ENCODE data around the gene GNG7.

Gene GNG7

DNA sequence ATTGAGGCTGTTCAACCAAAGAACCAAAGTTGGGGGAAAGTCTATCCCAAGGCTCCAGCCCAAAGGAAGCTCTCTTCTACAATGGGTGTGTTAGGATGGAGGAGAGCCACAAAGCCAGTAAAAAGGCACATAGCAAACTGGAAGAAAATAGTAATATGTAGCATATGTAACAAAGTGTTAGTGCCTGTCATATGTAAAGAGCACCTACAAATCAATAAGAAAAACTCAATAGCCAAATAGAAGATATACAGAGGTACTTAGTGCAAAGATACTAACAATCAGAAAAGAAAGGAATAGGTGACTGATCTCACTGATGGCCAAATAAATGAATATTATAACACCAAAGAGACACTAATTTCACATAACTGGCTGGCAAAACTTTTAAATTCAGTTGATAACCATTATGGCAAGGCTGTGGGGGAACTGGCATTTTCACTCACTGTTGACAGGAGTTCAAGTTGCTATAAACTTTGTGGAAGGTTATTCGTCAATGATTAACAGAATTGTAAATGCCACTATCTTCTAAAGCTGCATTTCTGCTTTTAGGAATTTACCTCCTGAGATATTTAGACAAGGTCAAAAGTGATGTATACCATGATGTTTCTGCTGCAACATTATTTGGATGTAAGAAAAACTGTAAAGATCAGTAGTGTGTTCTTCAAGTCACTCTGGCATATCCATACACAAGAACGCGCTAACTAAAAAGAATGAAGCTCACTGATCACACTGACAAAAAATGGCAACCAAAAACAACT is 110.8 kb downstream of the GNG7 start:
- Histone ChIP-seq H3K4me3 (ENCODE audit: low read depth, low read length) (no peak overlapping the region), H3K4me1 (no peaks in the 10 kb centered on the region), H3K9me3 (ENCODE audit: control insufficient read depth, low read length) (no peaks in the 10 kb centered on the region), H3K9ac (no peak overlapping the region), H3K27ac (no peak overlapping the region), H3K4me2 (ENCODE audit: low read length) (no peak overlapping the region), H3K36me3 (ENCODE audit: control insufficient read depth, insufficient read depth, low read length) (no peaks in the 10 kb centered on the region), H2AFZ (no peak overlapping the region), H3K27me3 (ENCODE audit: control insufficient read depth, insufficient read depth, low read length) (no peaks in the 10 kb centered on the region), H3K79me2 (no peaks in the 10 kb centered on the region)
- TF ChIP-seq, protein P1, sequence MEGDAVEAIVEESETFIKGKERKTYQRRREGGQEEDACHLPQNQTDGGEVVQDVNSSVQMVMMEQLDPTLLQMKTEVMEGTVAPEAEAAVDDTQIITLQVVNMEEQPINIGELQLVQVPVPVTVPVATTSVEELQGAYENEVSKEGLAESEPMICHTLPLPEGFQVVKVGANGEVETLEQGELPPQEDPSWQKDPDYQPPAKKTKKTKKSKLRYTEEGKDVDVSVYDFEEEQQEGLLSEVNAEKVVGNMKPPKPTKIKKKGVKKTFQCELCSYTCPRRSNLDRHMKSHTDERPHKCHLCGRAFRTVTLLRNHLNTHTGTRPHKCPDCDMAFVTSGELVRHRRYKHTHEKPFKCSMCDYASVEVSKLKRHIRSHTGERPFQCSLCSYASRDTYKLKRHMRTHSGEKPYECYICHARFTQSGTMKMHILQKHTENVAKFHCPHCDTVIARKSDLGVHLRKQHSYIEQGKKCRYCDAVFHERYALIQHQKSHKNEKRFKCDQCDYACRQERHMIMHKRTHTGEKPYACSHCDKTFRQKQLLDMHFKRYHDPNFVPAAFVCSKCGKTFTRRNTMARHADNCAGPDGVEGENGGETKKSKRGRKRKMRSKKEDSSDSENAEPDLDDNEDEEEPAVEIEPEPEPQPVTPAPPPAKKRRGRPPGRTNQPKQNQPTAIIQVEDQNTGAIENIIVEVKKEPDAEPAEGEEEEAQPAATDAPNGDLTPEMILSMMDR (IDR thresholded peaks at IDR 0.05) = no peak

DNA sequence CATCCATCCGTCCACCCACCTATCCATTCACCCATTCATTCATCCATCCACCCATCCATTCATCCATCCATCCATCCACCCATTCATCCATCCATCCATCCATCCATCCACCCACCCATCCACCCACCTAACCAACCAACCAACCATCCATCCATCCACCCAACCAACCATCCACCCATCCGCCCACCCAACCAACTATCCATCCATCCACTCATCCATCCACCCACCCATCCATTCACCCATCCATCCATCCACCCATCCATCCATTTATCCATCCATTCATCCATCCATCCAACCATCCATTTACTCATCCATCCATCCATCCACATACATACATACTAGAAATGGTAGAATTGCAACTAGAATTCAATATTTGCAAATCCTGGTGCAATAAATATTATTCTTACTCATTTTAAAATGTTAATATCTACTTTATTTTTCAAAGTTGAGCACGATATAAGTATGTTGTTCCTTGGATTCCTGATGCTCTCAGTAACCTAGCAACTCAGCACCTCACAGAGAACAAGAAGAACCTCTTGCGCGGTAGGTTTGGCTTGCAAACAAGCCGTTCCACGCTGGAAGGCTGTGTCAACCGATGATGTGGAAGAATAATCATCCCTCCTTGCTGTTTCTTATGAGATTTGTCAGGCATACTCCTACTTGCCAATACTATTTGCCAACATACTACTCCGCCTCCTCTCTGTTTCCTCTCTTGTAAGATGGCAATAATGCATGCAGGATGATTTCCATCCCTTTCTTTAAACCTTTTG is 111.7 kb downstream of the GNG7 start:
- Histone ChIP-seq H3K27me3 (ENCODE audit: control insufficient read depth, insufficient read depth, low read length) (no peaks in the 10 kb centered on the region), H3K4me3 (ENCODE audit: low read depth, low read length) (no peak overlapping the region), H3K4me1 (no peaks in the 10 kb centered on the region), H3K79me2 (no peaks in the 10 kb centered on the region), H3K36me3 (ENCODE audit: control insufficient read depth, insufficient read depth, low read length) (no peaks in the 10 kb centered on the region), H3K27ac (no peak overlapping the region), H3K4me2 (ENCODE audit: low read length) (no peak overlapping the region), H3K9me3 (ENCODE audit: control insufficient read depth, low read length) (no peaks in the 10 kb centered on the region), H2AFZ (no peak overlapping the region), H3K9ac (no peak overlapping the region)
- TF ChIP-seq, protein P1 (IDR thresholded peaks at IDR 0.05) = no peak

DNA sequence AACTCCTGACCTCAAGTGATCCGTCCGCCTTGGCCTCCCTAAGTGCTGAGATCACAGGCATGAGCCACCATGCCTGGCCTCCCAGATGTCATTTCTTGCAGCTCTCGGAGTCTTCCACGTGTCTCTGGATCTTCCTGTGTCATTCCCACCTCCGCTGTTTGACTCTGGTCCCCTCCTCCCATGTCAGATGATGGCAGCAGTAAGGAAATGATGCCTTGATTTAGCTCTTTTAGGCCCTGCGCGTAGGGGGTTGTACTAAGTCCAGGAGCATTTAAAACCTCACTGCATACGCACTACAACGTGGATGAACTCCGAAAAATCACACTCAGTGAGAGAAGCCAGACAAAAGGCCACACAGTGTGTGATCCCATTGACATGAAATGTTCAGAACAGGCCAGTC is 113.1 kb downstream of the GNG7 start:
- no peaks in the 10 kb centered on the region for H3K9me3 ChIP-seq (ENCODE audit: control insufficient read depth, low read length)
- H3K36me3 ChIP-seq (ENCODE audit: control insufficient read depth, insufficient read depth, low read length) = no peaks in the 10 kb centered on the region
- H3K27ac ChIP-seq = no peak overlapping the region

DNA sequence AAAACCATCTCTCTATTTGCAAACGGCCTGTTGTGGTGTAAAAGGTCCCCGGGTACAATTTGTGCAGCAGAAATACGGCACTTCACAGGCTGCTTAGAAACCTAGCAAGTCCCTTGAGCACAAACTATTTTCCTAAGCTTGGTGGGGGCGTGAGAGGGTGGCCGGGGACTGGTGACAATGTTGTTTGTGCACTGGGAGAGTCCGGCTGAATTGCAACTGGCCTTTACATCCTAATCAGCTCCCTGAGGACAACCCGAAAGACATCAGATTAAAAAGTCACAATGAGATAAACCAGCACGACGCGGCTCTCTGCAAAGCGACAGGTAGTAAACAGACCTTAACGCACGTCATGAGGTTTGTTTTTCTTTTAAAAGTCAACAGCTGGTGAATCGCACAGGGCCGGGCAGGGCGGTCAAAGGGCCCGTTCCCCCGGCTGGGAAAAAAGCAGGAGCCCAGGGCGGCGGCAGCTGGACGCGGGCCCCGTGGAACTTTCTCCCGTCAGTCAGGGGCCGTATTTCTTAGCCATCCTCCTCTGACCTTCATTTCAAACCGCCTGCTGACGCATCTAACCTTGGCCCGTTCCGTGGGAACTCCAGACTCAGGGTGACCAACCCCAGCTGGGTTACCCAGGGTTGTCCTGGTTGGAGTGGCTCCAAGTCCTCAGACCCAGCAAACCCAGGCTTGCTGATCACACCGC is 114.3 kb downstream of the GNG7 start:
- Histone ChIP-seq H3K4me2 (ENCODE audit: low read length) (no peak overlapping the region), H3K4me3 (ENCODE audit: low read depth, low read length) (no peak overlapping the region), H3K4me1 (no peaks in the 10 kb centered on the region), H2AFZ (no peak overlapping the region), H3K9ac (no peak overlapping the region), H3K27me3 (ENCODE audit: control insufficient read depth, insufficient read depth, low read length) (no peaks in the 10 kb centered on the region), H3K27ac (no peak overlapping the region), H3K79me2 (no peaks in the 10 kb centered on the region), H3K36me3 (ENCODE audit: control insufficient read depth, insufficient read depth, low read length) (no peaks in the 10 kb centered on the region), H3K9me3 (ENCODE audit: control insufficient read depth, low read length) (no peaks in the 10 kb centered on the region)
- TF ChIP-seq, protein P1 (IDR thresholded peaks at IDR 0.05) = no peak

More for the DNA sequence above, 113.1 kb downstream of the GNG7 start:
- Histone ChIP-seq H3K9ac (no peak overlapping the region), H2AFZ (no peak overlapping the region), H3K4me2 (ENCODE audit: low read length) (no peak overlapping the region), H3K4me1 (no peaks in the 10 kb centered on the region), H3K79me2 (no peaks in the 10 kb centered on the region), H3K4me3 (ENCODE audit: low read depth, low read length) (no peak overlapping the region), H3K27me3 (ENCODE audit: control insufficient read depth, insufficient read depth, low read length) (no peaks in the 10 kb centered on the region)
- TF ChIP-seq, protein P1 (IDR thresholded peaks at IDR 0.05) = no peak

Measured in parathyroid adenoma (tissue), 2 donors.